Muscle layer of duodenum (tissue), 2 donors: Measurements from ENCODE around the gene ERBB4.

Source experiments
- H3K27ac ChIP-seq: one replicate; pipeline ENCODE4 v1.7.0; 2013; ENCODE audit warnings: mild to moderate bottlenecking, low read length
- H3K27me3 ChIP-seq: one replicate; pipeline ENCODE4 v1.7.0; 2013; ENCODE audit warnings: low read depth, mild to moderate bottlenecking, control low read depth, low read length
- H3K36me3 ChIP-seq, 2 donors: one replicate each; pipeline ENCODE4 v1.7.0; 2013; ENCODE audit warnings: low read length in 2 of 2, control low read depth in 1 of 2, mild to moderate bottlenecking in 1 of 2; ENCODE audit not compliant: insufficient read depth in 2 of 2, control insufficient read depth in 1 of 2
- H3K4me1 ChIP-seq, 2 donors: one replicate each; pipeline ENCODE4 v1.7.0; 2013; ENCODE audit warnings: low read length in 2 of 2, mild to moderate bottlenecking in 2 of 2, control low read depth in 1 of 2, moderate library complexity in 1 of 2; ENCODE audit not compliant: insufficient read depth in 2 of 2, control insufficient read depth in 1 of 2
- H3K4me3 ChIP-seq, 2 donors: one replicate each; pipeline ENCODE4 v1.7.0; 2013; ENCODE audit warnings: low read length in 2 of 2, low read depth in 1 of 2, mild to moderate bottlenecking in 1 of 2
- H3K9me3 ChIP-seq, 2 donors: one replicate each; pipeline ENCODE4 v1.7.0; 2013; ENCODE audit warnings: low read length in 2 of 2, control low read depth in 1 of 2, mild to moderate bottlenecking in 1 of 2; ENCODE audit not compliant: control insufficient read depth in 1 of 2
- donor health status: healthy.

Gene ERBB4

DNA sequence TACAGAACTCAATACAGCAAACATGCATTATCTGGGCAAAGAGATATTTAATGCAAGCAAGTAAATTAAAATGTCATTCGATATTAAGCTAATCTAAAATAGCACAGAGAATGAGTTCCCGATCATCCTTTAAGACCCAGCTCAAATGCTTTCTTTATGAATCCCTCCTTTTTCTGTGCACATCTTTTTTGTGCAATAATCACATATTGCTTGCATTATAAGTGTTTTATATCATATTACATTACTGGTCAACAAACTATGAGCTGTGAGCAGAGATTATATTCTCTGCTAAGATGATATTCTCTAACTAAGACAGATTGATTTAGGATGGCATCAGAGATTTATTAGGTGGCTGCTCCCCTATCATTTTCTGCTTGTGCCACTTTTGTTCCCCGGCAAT lies 146.1 kb downstream of the ERBB4 start:
- H3K36me3 ChIP-seq: no peaks in the 10 kb centered on the region
- no peaks in the 10 kb centered on the region for H3K9me3 ChIP-seq
- H3K27ac ChIP-seq: no peak overlapping the region
- H3K4me3 ChIP-seq: no peak overlapping the region
- H3K27me3 ChIP-seq: no peaks in the 10 kb centered on the region
- no peaks in the 10 kb centered on the region for H3K4me1 ChIP-seq

DNA sequence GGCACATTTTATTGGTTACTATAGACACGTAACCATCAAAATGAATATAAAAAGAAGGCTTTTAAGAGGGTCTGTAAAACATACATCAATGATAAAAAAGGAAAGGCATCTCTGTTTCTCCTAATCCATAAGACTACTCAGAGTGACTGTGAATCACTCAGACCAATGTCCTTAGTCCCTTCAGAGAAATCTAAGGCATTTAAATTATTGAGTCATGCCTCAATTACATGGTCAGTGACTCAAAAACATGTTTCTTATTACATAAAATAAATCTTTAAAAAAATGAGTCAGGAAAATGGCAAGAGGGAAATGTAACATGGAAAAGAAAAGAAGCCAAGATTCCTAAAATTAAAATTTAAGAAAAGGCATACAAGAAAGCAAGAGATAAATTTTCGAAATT lies 146.6 kb downstream of the ERBB4 start:
- Histone ChIP-seq H3K9me3 (no peaks in the 10 kb centered on the region), H3K27me3 (no peaks in the 10 kb centered on the region), H3K27ac (no peak overlapping the region), H3K4me1 (no peaks in the 10 kb centered on the region), H3K36me3 (no peaks in the 10 kb centered on the region), H3K4me3 (no peak overlapping the region)

DNA sequence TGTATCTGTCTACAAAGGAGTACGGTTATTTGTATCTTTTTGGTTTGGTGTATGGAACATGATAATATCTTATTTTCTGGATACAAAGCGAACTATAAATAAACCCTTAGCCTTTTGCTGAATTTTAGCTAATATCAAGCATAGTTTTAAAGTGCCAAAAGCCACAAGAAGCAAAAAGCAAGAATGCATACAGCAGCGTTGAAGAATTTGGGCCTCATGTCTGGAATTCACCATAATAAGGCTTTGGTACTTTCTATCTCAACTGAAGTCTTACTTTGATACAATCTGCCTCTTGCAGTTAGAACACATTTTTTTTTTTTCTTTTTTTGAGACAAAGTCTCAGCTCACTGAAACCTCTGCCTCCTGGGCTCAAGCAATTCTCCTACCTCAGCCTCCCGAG lies 151.5 kb downstream of the ERBB4 start:
- no peak overlapping the region for H3K27ac ChIP-seq
- no peaks in the 10 kb centered on the region for H3K4me1 ChIP-seq
- no peaks in the 10 kb centered on the region for H3K36me3 ChIP-seq
- H3K4me3 ChIP-seq: no peak overlapping the region
- no peaks in the 10 kb centered on the region for H3K27me3 ChIP-seq
- no peaks in the 10 kb centered on the region for H3K9me3 ChIP-seq

DNA sequence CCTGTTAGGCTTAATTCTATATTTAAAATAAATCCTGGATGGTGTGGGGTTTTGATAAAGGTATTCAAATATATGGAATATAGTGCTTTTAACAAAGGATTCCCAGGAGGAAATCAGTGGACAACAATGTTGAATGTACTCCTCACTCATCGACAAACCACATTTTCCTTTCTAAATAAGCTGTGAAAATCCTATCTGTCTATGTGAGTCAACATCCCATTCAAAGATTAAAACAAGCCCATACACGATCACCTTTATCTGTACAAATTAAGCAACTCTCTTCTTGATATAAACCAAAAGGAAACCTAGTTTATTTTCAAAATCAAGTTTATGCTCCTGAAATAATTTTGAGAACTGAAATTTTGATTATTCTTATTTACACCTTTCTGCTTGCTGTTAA lies 153.4 kb downstream of the ERBB4 start:
- Histone ChIP-seq H3K9me3 (no peaks in the 10 kb centered on the region), H3K27ac (no peak overlapping the region), H3K36me3 (no peaks in the 10 kb centered on the region), H3K27me3 (no peaks in the 10 kb centered on the region), H3K4me3 (no peak overlapping the region), H3K4me1 (no peaks in the 10 kb centered on the region)

DNA sequence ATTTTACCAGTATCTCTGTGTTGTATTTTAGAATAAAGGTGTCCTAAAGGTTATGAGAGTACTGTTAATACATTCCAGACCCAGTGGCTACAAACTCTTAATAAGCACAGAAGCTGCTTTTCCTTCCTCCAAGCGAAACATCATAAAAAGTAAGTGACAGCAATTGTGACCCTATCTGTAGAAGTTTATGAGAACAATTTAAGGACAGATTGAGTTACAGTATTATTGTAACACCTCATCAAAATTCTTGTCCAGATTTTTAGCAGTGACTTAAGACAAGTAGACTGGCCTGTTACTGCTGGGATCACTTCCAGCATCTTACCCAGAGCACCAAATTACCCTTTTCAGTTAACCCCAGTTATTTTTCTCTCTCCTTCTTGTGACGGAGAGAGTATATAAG lies 154.6 kb downstream of the ERBB4 start:
- no peaks in the 10 kb centered on the region for H3K4me1 ChIP-seq
- no peak overlapping the region for H3K4me3 ChIP-seq
- no peaks in the 10 kb centered on the region for H3K9me3 ChIP-seq
- H3K27ac ChIP-seq: no peak overlapping the region
- H3K27me3 ChIP-seq: no peaks in the 10 kb centered on the region
- H3K36me3 ChIP-seq: no peaks in the 10 kb centered on the region

DNA sequence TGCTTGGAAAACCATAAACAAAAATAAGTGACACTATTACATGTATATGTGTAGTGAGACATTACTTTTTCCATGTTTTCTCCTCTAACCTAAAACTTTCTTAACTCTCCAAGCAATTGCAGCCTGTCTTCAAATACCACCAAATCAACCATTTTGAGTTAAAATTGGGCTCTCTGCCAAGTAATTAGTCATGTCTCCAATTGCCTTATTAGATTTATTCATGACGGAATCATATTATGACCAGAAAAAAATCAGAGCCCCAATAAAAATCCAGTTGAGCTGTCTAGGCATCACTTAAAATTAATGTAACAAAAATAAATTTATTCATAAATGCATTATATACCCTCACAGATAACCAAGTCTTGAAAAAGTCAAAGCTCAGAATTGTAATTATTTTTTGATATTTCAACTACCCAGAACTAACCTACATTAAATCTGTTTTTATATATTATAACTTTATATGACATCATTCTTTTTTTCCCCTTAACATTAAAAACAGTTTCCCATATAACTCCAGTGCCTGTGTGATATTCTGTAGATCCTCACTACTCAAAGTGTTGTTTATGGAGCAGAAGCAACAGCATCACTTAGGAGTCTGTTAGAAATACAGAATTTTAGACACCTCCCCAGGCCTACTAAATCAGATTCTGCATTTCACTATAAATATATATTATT lies 157.0 kb downstream of the ERBB4 start:
- Histone ChIP-seq H3K9me3 (no peaks in the 10 kb centered on the region), H3K4me3 (no peak overlapping the region), H3K27me3 (no peaks in the 10 kb centered on the region), H3K36me3 (no peaks in the 10 kb centered on the region), H3K27ac (no peak overlapping the region), H3K4me1 (no peaks in the 10 kb centered on the region)

DNA sequence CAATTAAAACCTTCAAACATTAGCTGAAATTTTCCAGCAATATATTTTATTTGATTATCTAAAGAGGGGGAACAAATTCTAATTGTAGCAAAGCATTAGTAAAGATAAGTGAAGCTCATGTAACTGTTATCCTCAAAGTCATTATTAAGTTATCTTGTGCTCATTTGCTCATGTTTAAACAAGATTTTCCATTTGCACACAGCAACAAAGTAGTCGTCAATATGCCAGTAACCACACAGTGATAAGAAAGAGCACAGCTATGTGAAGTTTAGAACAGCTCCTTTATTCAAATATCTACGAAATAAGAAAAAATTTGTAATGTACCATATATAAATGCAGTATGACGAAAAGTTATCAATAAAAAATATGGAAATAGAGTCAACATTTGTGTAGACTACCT lies 159.5 kb downstream of the ERBB4 start:
- Histone ChIP-seq H3K4me1 (no peaks in the 10 kb centered on the region), H3K9me3 (no peaks in the 10 kb centered on the region)

DNA sequence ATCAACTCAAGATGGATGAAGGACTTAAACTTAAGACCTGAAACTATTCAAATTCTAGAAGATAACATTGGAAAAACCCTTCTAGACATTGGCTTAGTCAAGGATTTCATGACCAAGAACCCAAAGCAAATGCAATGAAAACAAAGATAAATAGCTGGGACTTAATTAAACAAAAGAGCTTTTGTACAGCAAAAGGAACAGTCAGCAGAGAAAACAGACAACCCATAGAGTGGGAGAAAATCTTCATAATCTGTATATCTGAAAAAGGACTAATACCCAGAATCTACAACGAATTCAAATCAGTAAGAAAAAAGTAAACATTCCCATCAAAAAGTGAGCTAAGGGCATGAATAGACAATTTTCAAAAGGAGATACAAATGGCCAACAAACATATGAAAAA lies 171.2 kb downstream of the ERBB4 start:
- Histone ChIP-seq H3K36me3 (no peaks in the 10 kb centered on the region), H3K9me3 (no peaks in the 10 kb centered on the region), H3K27me3 (no peaks in the 10 kb centered on the region), H3K4me3 (no peak overlapping the region), H3K27ac (no peak overlapping the region), H3K4me1 (no peaks in the 10 kb centered on the region)

More for the DNA sequence above, 159.5 kb downstream of the ERBB4 start:
- no peak overlapping the region for H3K27ac ChIP-seq
- H3K27me3 ChIP-seq: no peaks in the 10 kb centered on the region
- H3K4me3 ChIP-seq: no peak overlapping the region
- no peaks in the 10 kb centered on the region for H3K36me3 ChIP-seq

DNA sequence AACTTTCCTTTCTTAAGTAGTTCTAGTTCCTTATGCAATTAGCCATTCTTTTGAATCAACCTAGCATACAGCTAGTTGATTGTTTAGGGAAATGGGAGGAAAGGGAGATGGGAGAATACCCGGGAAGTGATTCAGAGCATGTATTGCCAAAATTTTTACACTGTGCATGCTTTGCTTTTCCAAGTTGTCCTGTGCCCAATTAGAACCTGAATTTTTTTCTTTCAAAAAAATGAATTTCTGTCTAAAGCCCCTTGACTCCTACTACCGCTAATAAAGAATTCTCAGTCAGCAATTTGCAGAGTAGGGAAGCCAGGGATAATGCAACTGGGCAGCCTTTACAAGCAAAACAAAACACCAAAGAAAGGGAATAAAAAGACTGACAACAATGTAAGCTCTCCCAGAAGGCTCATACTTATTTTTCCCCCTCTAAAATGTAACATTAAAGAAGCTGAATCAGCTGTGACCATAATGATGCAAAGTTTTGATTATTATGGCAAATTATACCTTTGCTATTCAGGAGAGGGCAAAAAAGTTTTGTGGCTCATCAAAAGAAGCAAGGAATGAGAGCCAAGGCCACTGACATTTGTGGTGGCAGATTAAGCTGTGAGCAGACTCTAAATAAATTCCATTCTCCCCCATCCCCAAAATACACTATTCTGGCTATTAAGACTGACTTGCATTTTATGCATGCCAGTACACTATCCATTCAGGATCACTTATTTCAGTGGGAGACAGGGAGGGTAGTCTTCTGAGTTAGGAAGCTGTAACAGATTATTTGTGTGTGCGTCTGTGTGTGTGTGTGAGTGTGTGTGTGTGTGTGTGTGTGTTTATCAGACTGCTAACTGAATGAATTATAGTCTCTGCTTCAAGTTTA lies 174.3 kb downstream of the ERBB4 start:
- H3K4me3 ChIP-seq: no peak overlapping the region

DNA sequence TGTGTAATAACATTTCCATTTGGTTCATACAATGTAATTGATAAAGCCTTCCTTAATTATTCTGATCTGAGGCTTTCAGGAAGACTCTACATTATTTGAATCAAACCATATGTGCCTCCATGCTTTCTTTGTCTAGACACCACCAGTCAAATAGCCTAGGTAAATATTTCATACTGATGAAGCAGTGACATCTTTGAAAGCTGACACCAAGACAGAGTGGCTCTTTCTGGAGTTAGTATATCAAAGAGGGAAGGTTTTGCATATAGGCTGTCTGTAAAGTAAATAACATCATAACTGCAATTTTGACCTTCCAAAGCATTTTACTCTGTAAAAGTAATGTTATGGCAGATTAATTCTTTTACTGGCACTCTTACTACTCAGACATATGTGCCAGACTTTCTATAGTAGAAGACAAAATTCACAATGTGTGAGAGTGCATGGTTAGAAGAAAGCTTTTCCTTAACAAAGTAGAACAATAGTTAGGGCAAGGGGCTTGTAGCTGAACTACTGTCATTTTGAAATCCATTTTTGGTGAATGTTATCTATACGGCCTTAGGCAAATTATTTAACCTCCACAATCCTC lies 177.3 kb downstream of the ERBB4 start:
- Histone ChIP-seq H3K9me3 (no peaks in the 10 kb centered on the region), H3K4me3 (no peak overlapping the region), H3K36me3 (no peaks in the 10 kb centered on the region), H3K27ac (no peak overlapping the region), H3K4me1 (no peaks in the 10 kb centered on the region), H3K27me3 (no peaks in the 10 kb centered on the region)

More for the DNA sequence above, 174.3 kb downstream of the ERBB4 start:
- no peak overlapping the region for H3K27ac ChIP-seq
- no peaks in the 10 kb centered on the region for H3K27me3 ChIP-seq
- H3K36me3 ChIP-seq: no peaks in the 10 kb centered on the region
- no peaks in the 10 kb centered on the region for H3K9me3 ChIP-seq
- H3K4me1 ChIP-seq: no peaks in the 10 kb centered on the region

DNA sequence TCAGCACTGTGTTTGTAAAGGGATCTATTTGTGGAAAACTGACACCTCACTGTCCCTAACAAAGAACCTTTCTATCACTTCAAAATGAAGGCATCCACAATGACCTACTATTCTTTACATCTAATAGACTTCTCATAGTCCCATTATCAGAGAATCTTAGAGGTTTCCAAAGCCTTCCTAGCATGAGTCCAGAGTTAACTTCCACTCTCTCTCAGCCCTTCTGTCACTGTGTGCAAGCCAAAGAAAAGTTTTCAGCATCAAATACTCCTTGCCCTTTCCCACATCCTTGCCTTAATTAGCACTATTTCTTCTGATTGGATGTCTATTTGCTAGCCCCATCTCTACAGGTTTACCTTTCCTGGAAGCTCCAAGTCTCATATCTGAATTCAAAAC lies 178.5 kb downstream of the ERBB4 start:
- Histone ChIP-seq H3K4me3 (no peak overlapping the region), H3K27ac (no peak overlapping the region), H3K4me1 (no peaks in the 10 kb centered on the region), H3K36me3 (no peaks in the 10 kb centered on the region), H3K9me3 (no peaks in the 10 kb centered on the region), H3K27me3 (no peaks in the 10 kb centered on the region)
